Right lobe of liver (tissue), 4 donors: ENCODE measurements around the gene LCP2.

ENCODE experiments used
- CTCF ChIP-seq, 4 donors: fragments of 200-600 bp in 3 of 4; fragments of 450-650 bp in 1 of 4; IDR thresholded peaks; one replicate each; pipeline versions ENCODE4 v1.5.1 to v1.8.0; 2016 to 2022; ENCODE audit warnings: antibody characterized with exemption in 4 of 4, mild to moderate bottlenecking in 2 of 4
- POLR2A ChIP-seq: fragments of 450-650 bp; IDR thresholded peaks from one replicate; pipeline ENCODE4 v1.6.1; 2017; ENCODE audit warnings: antibody characterized with exemption, mild to moderate bottlenecking
- donor health status: DM: no; HTN: no; CAD: no.
- donor health status: DM: no; HTN: no; CAD: no.
- donor health status: DM: no; HTN: yes; CAD: no.

DNA sequence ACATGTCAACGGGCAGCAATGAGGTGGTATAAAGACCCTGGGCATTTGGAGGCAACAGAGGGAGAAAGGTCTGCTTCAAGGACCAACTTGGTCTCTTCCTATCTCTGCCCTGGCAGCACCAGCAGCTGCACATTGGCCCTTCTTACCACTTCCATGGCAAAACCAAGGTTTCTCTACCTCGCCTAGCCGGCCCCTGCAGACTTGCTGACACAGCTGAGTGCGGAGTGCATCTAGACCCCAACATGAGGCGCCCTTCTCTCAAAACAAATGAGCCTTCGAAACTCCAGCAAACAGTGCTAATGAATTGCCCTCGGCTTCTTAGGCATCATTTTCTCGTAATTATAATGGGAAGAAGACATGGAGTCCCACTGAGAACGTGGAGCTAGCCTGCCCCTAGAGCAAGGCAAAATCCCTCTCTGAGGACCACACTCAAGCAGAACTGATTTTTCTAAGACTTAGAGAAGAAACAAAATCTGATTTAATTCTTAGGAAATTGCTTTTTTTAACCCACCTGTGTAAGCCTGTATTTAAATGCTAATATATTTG is 49.5 kb upstream of the LCP2 start:
- TF ChIP-seq CTCF (IDR thresholded peaks at IDR 0.05) (no peak), POLR2A (no peak)
